Epithelial cell of prostate (primary cell): ENCODE data around the gene LDLRAD4.

ENCODE experiments used
- DNase-seq: peaks from one replicate; pipeline ENCODE4 v3.0.0-alpha.2; 2011; ENCODE audit warnings: low read depth, low spot score
- H3K27ac ChIP-seq: fragments of 450-650 bp; 2 replicates; pipeline ENCODE4 v1.5.1; 2017; ENCODE audit warnings: mild to moderate bottlenecking

Gene LDLRAD4

GRCh38 chr18:13613591-13614501 lies 395.3 kb downstream of the LDLRAD4 start:
- H3K27ac ChIP-seq: no peak overlapping the region

DNA sequence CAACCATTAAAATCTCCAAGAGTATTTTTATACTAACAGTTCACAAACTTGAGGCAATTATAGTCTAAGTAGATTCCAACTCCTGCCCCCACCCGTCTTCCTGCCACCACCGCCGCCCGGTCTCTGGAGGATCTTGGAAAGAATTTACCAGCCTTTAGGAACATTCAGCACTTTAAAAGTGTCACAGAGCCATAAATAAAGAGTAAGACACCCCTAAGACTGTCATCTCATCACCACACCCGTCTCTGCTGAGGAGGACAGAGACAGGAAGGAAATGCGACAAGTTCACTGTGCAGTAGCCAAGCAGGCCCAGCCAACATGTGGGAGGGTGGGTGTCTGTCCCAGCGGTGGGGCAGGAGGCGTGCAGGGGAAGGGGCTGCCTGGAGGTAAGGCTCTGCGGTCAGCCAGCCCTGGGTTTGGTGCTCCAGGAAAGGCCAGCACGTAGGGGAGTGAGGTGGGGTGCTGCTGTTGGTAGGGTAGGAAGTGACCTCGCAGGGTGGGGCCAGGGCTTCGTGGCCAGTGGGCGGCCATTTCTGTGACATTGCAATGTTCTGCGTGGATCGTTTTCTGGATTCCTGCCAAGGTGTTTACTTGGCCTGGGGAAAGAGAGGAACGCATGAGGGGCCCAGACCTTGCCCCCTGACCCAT lies 396.2 kb downstream of the LDLRAD4 start:
- no peak overlapping the region for H3K27ac ChIP-seq
- no peak for DNase-seq

More at GRCh38 chr18:13613591-13614501, 395.3 kb downstream of the LDLRAD4 start:
- DNase-seq: no peak

DNA sequence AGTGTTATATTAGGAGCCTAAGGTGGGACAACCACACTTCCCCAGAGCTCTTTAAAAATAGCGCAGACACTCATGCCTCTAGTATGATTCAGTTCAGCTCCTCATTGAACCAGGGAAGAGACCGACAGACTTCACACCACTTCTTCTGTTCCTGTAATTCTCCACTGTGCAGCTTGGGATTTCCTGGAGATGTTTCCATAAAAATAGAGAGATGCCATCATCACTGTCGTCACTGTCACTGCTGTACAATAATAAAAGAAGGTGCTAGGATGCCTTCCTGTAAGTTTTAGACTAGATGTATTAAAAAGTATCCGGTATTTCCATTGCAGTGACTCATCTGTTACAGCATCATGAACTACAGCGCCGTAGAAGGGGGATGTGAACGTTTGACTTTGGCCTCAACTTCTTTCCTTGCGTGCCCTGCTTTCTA lies 396.9 kb downstream of the LDLRAD4 start:
- no peak for DNase-seq
- H3K27ac ChIP-seq: no peak overlapping the region

GRCh38 chr18:13616041-13616440 lies 397.5 kb downstream of the LDLRAD4 start:
- no peak overlapping the region for H3K27ac ChIP-seq
- DNase-seq: no peak

- no peak overlapping the region for H3K27ac ChIP-seq
- DNase-seq: no peak
These were observed 398.0 kb downstream of the LDLRAD4 start for GRCh38 chr18:13616525-13617035.

DNA sequence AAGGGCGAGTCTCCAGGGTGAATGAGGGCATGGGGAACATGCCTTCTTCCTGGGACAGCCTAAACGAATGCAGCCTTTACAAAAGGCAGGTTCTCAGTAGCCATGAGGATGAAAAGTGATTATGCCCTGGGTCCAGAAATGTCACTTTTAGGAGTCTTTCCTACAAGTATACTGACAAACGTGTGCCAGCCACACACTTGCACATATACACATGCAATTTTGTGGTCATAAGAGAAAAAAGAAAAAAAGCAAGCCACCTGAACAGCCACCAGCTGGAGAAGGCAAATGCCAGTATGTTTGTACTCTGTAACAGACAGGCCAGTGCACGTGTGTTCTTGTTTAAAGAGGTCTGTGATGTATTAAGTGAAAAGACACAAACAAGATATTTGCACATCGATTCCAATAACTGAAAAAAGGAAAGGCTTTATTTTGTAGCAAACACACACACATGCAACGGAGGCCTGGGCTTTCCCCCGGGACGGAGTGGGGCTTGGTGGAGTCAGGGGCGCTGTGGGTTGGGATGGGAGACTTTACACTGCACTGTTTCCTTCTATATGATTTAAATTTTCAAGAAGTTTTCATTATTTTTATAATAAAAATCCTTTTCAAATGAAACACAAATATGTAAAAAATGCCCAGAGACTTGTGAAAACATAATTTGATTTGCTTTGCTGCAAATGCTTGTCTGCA lies 399.4 kb downstream of the LDLRAD4 start:
- H3K27ac ChIP-seq: no peak overlapping the region
- DNase-seq: no peak

- DNase-seq: no peak
- H3K27ac ChIP-seq: no peak overlapping the region
These were observed 400.3 kb downstream of the LDLRAD4 start for GRCh38 chr18:13618760-13619438.

GRCh38 chr18:13619505-13620205 lies 401.1 kb downstream of the LDLRAD4 start:
- no peak overlapping the region for H3K27ac ChIP-seq
- no peak for DNase-seq

- no peak for DNase-seq
- H3K27ac ChIP-seq: no peak overlapping the region
These were observed 401.7 kb downstream of the LDLRAD4 start for GRCh38 chr18:13620206-13620672.

GRCh38 chr18:13620818-13621445 lies 402.4 kb downstream of the LDLRAD4 start:
- H3K27ac ChIP-seq: no peak overlapping the region
- no peak for DNase-seq

GRCh38 chr18:13621446-13621849 lies 402.9 kb downstream of the LDLRAD4 start:
- no peak overlapping the region for H3K27ac ChIP-seq
- DNase-seq: no peak

GRCh38 chr18:13621886-13622619 lies 403.5 kb downstream of the LDLRAD4 start:
- DNase-seq: no peak
- H3K27ac ChIP-seq: no peak overlapping the region

DNA sequence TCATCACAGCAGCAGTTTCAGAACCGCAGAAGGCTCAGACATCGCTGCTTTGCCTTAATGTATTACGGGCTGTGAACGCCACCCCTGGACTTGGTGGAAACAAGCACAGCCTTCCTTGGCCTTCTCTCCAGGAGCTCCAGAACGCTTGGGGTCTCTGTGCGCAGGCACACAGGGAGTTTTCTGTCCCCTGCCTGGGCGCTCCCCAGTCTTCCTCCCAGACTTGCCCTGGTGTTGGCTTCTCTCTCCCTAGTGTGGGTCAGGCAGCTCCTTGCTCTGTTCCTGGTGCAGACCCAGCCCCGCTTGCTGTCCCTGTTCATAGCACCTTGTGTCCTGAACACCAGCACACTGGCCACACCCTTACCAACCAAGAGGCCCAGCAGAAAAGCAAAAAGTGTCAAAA lies 404.2 kb downstream of the LDLRAD4 start:
- DNase-seq: no peak
- no peak overlapping the region for H3K27ac ChIP-seq

- no peak for DNase-seq
- no peak overlapping the region for H3K27ac ChIP-seq
These were observed 404.8 kb downstream of the LDLRAD4 start for GRCh38 chr18:13623348-13623747.

DNA sequence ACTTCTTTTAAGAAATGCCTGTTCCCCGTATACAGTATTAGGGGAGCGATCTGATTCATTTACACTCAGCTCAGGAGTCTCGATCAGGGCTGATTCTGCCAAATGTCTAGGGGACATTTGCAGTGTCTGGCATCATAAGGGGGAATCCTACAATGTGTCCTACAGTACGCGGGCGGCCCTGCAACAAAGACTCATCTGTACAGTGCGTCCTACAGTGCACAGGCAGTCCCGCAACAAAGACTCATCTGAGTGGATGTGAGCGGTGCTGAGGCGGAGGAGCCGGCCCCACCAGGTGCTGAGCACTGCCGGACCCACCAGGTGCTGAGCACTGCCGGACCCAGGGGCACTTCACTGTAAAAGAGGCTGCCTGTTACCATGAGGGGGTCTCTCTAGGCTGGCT lies 405.3 kb downstream of the LDLRAD4 start:
- no peak overlapping the region for H3K27ac ChIP-seq
- no peak for DNase-seq

GRCh38 chr18:13624563-13625237 lies 406.1 kb downstream of the LDLRAD4 start:
- DNase-seq: no peak
- H3K27ac ChIP-seq: no peak overlapping the region

DNA sequence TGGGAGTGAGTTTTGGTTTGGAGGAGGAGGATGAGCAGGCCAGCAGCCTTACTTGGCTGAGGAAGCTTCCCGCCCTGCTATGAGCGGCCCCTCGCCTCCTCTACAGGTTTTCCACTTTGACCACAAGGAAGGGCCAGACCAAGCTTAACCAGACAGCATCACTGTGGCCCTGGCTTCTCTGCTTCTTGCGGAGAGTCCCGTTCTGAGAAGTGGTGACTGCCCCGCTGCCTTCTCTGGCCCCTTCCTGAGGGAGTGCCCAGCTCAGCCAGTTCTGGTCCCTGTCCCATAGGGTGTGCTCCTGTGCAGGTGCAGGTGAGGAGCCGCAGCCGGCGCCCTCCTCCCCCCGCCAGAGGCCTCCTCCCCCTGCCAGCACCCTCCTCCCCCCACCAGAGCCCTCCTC lies 406.8 kb downstream of the LDLRAD4 start:
- DNase-seq: no peak
- no peak overlapping the region for H3K27ac ChIP-seq
